ENCODE measurements around the gene ATXN7.

- TF ChIP-seq, protein P1, sequence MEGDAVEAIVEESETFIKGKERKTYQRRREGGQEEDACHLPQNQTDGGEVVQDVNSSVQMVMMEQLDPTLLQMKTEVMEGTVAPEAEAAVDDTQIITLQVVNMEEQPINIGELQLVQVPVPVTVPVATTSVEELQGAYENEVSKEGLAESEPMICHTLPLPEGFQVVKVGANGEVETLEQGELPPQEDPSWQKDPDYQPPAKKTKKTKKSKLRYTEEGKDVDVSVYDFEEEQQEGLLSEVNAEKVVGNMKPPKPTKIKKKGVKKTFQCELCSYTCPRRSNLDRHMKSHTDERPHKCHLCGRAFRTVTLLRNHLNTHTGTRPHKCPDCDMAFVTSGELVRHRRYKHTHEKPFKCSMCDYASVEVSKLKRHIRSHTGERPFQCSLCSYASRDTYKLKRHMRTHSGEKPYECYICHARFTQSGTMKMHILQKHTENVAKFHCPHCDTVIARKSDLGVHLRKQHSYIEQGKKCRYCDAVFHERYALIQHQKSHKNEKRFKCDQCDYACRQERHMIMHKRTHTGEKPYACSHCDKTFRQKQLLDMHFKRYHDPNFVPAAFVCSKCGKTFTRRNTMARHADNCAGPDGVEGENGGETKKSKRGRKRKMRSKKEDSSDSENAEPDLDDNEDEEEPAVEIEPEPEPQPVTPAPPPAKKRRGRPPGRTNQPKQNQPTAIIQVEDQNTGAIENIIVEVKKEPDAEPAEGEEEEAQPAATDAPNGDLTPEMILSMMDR (IDR thresholded peaks at IDR 0.05) = no peak
- TF ChIP-seq POLR2A (IDR thresholded peaks at IDR 0.05) = no peak
Observed at GRCh38 chr3:63832395-63832794, 31.3 kb upstream of the ATXN7 start.

Data from esophagus squamous epithelium (tissue), 4 donors.